NT2/D1 (cell line): ENCODE measurements around the gene SEMA3B.
A peak's percentile ranks its signal among the peaks of the same experiment; 100 is the strongest.

Experiments
- DNase-seq: peaks from one replicate; pipeline ENCODE4 v3.0.0-alpha.2; 2011; ENCODE audit warnings: low read depth, low spot score
- H3K27me3 ChIP-seq: 2 replicates; pipeline ENCODE4 v1.6.0; 2011; ENCODE audit warnings: mild to moderate bottlenecking; ENCODE audit not compliant: insufficient read length, insufficient read depth
- H3K36me3 ChIP-seq: 2 replicates; pipeline ENCODE4 v1.6.1; 2011; ENCODE audit warnings: mild to moderate bottlenecking, low read length, mixed read lengths; ENCODE audit not compliant: insufficient read depth, insufficient read length
- H3K4me1 ChIP-seq: 2 replicates; pipeline ENCODE4 v1.5.1; 2011; ENCODE audit not compliant: insufficient read depth, insufficient read length
- H3K4me3 ChIP-seq: 2 replicates; pipeline ENCODE4 v1.5.1; 2011; ENCODE audit warnings: low read depth; ENCODE audit not compliant: insufficient read length
- H3K9ac ChIP-seq: 2 replicates; pipeline ENCODE4 v1.6.0; 2011; ENCODE audit warnings: low read depth; ENCODE audit not compliant: insufficient read length
- H3K9me3 ChIP-seq: 2 replicates; pipeline ENCODE4 v1.5.1; 2011; ENCODE audit warnings: mild to moderate bottlenecking, low read length; ENCODE audit not compliant: insufficient read depth
- SUZ12 ChIP-seq: IDR thresholded peaks from 2 replicates; pipeline ENCODE4 v1.6.1; 2011; ENCODE audit not compliant: insufficient read length, insufficient read depth; ENCODE audit errors: extremely low read depth
- YY1 ChIP-seq: IDR thresholded peaks from 2 replicates; pipeline ENCODE4 v1.6.1; 2011; ENCODE audit not compliant: insufficient read length, insufficient read depth
- ZNF274 ChIP-seq: IDR thresholded peaks from 2 replicates; pipeline ENCODE4 v1.6.1; 2011; ENCODE audit warnings: mild to moderate bottlenecking, low read depth, low read length

Gene SEMA3B

GRCh38 chr3:50264964-50265485, 3.9 kb upstream of the SEMA3B start:
- no peak for DNase-seq
- Histone ChIP-seq H3K4me1 (peaks cover 65% of the 10 kb centered on the region), H3K4me3 (no peak overlapping the region), H3K9ac (peak overlapping the region; percentile 68), H3K36me3 (peaks cover 3% of the 10 kb centered on the region), H3K9me3 (no peaks in the 10 kb centered on the region), H3K27me3 (no peaks in the 10 kb centered on the region)
- TF ChIP-seq ZNF274 (no peak), SUZ12 (no peak), YY1 (no peak)

GRCh38 chr3:50265571-50265970, 3.4 kb upstream of the SEMA3B start:
- TF ChIP-seq ZNF274 (no peak), YY1 (no peak), SUZ12 (no peak)
- Histone ChIP-seq H3K4me3 (no peak overlapping the region), H3K4me1 (peaks cover 69% of the 10 kb centered on the region), H3K36me3 (peaks cover 9% of the 10 kb centered on the region), H3K9ac (peak overlapping the region; percentile 68), H3K27me3 (no peaks in the 10 kb centered on the region), H3K9me3 (no peaks in the 10 kb centered on the region)
- DNase-seq: no peak

GRCh38 chr3:50266017-50266416, 2.9 kb upstream of the SEMA3B start:
- TF ChIP-seq YY1 (no peak), ZNF274 (no peak)
- H3K4me1 ChIP-seq: peaks cover 70% of the 10 kb centered on the region

GRCh38 chr3:50266836-50267235, 2.1 kb upstream of the SEMA3B start:
- Histone ChIP-seq H3K27me3 (no peaks in the 10 kb centered on the region), H3K9ac (peak overlapping the region; percentile 85), H3K4me3 (peak overlapping the region; percentile 49), H3K36me3 (peaks cover 20% of the 10 kb centered on the region), H3K4me1 (peaks cover 68% of the 10 kb centered on the region), H3K9me3 (no peaks in the 10 kb centered on the region)
- no peak for TF ChIP-seq ZNF274
- no peak for TF ChIP-seq YY1
- TF ChIP-seq SUZ12: no peak
- DNase-seq: no peak

More at GRCh38 chr3:50266017-50266416, 2.9 kb upstream of the SEMA3B start:
- Histone ChIP-seq H3K36me3 (peaks cover 13% of the 10 kb centered on the region), H3K27me3 (no peaks in the 10 kb centered on the region), H3K4me3 (no peak overlapping the region), H3K9ac (peak overlapping the region; percentile 68), H3K9me3 (no peaks in the 10 kb centered on the region)
- DNase-seq: no peak

- no peaks in the 10 kb centered on the region for H3K9me3 ChIP-seq
- H3K27me3 ChIP-seq: no peaks in the 10 kb centered on the region
- peaks cover 20% of the 10 kb centered on the region for H3K36me3 ChIP-seq
- H3K4me3 ChIP-seq: peak overlapping the region; percentile 49
- TF ChIP-seq YY1 (no peak), ZNF274 (no peak), SUZ12 (no peak)
- peaks cover 67% of the 10 kb centered on the region for H3K4me1 ChIP-seq
- DNase-seq: no peak
- H3K9ac ChIP-seq: peak overlapping the region; percentile 85
Measured at GRCh38 chr3:50267280-50267913, 1.6 kb upstream of the SEMA3B start.

GRCh38 chr3:50268276-50268675, 671 bp upstream of the SEMA3B start:
- TF ChIP-seq ZNF274: no peak
- TF ChIP-seq YY1: no peak
- TF ChIP-seq SUZ12: no peak
- Histone ChIP-seq H3K9ac (peak overlapping the region; percentile 43), H3K27me3 (no peaks in the 10 kb centered on the region), H3K4me3 (peak overlapping the region; percentile 49), H3K4me1 (peaks cover 62% of the 10 kb centered on the region), H3K9me3 (no peaks in the 10 kb centered on the region), H3K36me3 (peaks cover 22% of the 10 kb centered on the region)
- no peak for DNase-seq

GRCh38 chr3:50269460-50269859, 513 bp downstream of the SEMA3B start:
- DNase-seq: no peak
- Histone ChIP-seq H3K36me3 (peaks cover 34% of the 10 kb centered on the region), H3K9ac (peak overlapping the region; percentile 87), H3K4me1 (peaks cover 67% of the 10 kb centered on the region), H3K9me3 (no peaks in the 10 kb centered on the region), H3K27me3 (no peaks in the 10 kb centered on the region), H3K4me3 (peak overlapping the region; percentile 48)
- TF ChIP-seq SUZ12: no peak

GRCh38 chr3:50269977-50270413, 1.0 kb downstream of the SEMA3B start:
- peak overlapping the region; percentile 48 for H3K4me3 ChIP-seq

More at GRCh38 chr3:50269977-50270413, 1.0 kb downstream of the SEMA3B start:
- H3K9ac ChIP-seq: peak overlapping the region; percentile 87
- H3K27me3 ChIP-seq: no peaks in the 10 kb centered on the region
- TF ChIP-seq SUZ12: no peak
- no peak for DNase-seq
- H3K4me1 ChIP-seq: peaks cover 69% of the 10 kb centered on the region
- peaks cover 38% of the 10 kb centered on the region for H3K36me3 ChIP-seq
- no peaks in the 10 kb centered on the region for H3K9me3 ChIP-seq
